GM18909 (cell line): ENCODE results near the gene MTAP.
A peak's percentile ranks its signal among the peaks of the same experiment; 100 is the strongest.

ENCODE experiments used
- ATAC-seq: cut with Tn5 transposase; IDR thresholded peaks from one replicate; pipeline ENCODE4 v1.9.1; 2021; ENCODE audit warnings: mild to moderate bottlenecking; ENCODE audit not compliant: unreplicated experiment, poor library complexity

Gene MTAP

DNA sequence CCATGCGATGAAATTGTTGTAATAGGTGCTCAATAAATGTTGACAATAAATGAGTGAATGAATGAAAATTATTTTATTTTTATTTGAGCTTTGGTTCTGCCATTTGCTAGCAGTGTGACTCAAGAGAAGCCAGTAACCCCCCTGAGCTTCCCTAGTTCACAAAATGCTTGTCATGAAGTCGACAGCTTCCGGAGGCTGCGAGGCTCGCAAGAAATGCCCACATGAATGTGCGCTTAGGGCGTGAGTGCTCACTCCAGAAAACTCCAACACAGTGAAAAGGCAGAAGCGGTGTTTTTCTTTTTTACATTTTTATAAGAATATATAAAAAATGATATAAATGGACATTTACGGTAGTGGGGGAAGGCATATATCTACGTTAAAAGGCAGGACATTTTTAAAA, 165.3 kb downstream of the MTAP start:
- no peak for ATAC-seq

DNA sequence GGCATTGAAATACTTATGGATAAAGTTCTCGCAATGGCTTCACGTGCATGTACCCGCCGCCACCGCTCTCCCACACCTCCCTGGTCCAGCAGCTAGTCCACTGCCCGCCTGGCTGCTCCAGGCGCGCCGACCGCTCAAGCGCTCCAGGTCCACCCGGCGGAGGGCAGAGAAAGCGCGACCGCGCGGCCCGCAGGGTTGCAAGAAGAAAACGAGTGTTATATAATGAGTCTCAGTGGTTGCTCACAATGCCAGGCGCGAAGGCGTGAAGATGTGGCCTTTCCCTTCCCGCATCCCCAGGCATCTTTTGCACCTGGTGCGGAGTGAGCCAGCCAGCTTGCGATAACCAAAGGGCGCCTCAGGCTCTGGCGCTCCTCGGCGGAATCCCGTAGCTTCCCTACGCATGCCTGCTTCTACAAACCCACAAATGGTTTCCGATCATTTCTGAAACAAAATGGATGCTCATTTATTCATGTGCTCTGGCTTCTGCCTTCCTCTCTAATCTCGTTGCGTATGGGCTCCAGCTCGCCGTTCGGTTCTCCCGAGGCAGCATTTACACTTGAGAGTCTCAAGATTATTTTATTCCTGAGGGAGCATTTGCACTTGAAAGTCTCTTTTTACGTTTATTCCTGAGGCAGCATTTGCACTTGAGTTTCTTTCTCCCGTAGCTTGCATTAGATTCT, 166.0 kb downstream of the MTAP start:
- ATAC-seq: no peak

DNA sequence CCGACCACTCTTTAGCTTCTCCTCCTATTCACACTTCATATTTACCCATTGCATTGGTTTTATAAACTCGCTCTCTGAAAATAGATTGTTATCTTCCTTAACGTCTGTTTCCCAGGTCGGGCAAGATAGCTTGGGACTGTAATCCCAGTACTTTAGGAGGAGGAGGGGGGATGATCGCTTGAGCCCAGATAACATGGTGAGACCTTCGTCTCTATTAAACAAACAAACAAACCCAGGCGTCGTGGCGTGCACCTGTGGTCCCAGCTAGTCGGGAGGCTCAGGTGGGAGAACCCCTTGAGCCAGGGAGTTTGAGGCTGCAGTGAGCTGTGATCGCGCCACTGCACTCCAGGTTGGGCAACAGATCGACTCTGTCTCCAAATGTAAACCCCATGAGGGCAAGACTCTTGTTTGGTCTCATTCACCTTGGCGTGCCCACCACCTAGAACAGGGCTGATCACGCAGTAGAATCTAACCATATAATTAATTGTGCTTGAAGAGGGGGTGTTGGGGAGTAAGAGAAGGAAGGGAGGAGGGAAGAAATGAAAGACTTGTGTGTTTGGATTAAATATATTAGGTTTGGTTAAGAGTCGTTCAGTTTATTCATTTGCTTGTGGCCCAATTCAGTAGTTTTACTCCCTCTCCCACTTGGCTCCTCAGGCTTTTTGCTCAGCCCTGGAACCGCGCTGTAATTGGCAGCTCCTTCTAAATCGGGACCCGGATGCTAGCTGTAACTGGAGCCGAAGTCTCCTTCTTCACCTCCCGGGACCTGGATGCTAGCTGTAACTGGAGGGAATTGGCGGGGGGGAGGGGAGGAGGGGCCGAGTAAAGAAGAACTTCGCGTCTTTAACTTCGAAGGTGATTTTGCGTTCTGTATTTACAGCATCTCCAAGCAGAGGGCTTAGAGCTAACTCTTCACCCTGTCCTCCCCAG, 166.8 kb downstream of the MTAP start:
- no peak for ATAC-seq

DNA sequence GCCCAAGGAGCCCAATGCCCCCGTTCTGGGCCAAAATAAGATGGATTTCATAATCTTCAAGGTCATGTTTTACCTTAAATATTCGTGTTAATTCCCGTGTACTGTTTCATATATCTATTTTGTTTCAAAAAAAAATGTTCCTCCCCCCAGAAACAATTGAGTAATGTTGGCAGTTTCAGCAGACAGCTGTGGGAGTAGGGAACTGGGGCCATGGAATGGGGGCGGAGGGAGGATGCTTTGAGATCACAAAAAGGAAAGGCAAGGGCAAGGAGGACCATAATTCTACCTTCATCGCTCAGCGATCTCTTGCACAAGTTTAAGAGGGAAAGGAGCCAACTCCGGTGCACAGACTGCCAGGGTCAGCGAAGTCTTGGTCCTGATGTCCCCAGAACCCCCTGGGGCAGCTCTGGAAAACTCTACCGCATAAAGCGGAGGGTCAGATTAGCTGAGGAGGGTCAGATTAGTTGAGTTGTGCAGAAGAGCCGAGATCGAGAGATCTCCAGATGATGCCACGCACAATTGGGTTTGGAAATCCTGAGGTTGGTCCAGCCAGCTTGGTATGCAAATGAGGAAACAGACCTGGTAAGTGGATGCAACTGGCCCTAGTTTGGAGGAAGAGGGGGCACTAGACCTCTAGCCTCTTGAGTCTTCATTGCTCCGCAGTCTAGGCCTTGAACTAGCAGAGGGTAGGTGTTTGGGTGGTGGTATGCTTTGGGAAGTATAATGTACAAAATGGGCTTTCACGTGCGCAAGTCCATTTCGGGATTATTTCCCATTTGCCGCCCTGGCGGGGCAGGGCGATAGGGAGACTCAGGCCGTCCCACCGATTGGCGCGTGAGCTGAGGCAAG, 167.7 kb downstream of the MTAP start:
- no peak for ATAC-seq

DNA sequence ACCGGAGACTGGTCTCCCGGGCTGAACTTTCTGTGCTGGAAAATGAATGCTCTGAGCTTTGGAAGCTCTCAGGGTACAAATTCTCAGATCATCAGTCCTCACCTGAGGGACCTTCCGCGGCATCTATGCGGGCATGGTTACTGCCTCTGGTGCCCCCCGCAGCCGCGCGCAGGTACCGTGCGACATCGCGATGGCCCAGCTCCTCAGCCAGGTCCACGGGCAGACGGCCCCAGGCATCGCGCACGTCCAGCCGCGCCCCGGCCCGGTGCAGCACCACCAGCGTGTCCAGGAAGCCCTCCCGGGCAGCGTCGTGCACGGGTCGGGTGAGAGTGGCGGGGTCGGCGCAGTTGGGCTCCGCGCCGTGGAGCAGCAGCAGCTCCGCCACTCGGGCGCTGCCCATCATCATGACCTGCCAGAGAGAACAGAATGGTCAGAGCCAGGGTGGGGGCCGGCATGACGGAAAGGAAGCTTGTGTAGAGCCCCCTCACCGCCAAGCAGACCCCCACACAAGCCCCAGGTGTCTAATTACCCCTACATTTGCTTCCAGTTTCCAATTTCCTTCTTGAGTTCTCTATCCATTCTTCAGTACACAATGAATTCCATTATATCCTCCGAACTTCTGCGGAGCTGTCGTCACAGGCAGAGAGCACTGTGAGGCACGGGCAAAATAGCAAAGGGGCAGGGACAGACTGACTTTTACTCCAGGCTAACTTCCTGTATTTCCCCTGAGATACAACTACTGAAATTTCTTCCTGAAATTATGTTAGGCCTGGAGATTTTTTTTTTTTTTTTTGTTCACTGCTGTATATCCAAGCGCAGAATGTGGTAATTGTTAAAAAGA, 168.6 kb downstream of the MTAP start:
- ATAC-seq: no peak

DNA sequence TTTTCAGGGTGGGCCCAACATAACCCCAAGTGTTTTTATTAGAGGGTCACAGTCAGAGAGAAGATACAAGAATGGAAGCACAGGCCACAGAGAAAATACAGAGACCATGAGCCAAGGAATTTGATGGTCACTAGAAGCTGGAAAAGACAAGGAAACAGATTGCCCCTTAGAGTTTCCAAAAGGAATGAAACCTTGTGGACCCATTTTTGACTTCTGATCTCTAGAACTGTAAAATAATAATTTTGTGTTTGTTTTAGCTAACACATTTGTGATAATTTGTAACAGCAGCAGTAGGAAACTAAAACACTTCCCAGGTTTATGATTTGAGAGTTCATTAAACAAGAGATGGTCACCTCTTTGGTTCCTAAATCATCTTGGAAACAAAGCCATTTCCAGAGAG, 169.9 kb downstream of the MTAP start:
- ATAC-seq: no peak

DNA sequence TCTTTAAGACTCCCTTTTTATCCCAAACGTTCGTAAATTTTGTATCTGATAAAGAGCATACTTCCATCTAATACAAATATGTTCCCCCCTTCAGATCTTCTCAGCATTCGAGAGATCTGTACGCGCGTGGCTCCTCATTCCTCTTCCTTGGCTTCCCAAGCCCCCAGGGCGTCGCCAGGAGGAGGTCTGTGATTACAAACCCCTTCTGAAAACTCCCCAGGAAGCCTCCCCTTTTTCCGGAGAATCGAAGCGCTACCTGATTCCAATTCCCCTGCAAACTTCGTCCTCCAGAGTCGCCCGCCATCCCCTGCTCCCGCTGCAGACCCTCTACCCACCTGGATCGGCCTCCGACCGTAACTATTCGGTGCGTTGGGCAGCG, 171.9 kb downstream of the MTAP start:
- ATAC-seq: no peak

DNA sequence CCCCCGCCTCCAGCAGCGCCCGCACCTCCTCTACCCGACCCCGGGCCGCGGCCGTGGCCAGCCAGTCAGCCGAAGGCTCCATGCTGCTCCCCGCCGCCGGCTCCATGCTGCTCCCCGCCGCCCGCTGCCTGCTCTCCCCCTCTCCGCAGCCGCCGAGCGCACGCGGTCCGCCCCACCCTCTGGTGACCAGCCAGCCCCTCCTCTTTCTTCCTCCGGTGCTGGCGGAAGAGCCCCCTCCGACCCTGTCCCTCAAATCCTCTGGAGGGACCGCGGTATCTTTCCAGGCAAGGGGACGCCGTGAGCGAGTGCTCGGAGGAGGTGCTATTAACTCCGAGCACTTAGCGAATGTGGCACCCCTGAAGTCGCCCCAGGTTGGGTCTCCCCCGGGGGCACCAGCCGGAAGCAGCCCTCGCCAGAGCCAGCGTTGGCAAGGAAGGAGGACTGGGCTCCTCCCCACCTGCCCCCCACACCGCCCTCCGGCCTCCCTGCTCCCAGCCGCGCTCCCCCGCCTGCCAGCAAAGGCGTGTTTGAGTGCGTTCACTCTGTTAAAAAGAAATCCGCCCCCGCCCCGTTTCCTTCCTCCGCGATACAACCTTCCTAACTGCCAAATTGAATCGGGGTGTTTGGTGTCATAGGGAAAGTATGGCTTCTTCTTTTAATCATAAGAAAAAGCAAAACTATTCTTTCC, 172.4 kb downstream of the MTAP start:
- peak; percentile 73 for ATAC-seq

DNA sequence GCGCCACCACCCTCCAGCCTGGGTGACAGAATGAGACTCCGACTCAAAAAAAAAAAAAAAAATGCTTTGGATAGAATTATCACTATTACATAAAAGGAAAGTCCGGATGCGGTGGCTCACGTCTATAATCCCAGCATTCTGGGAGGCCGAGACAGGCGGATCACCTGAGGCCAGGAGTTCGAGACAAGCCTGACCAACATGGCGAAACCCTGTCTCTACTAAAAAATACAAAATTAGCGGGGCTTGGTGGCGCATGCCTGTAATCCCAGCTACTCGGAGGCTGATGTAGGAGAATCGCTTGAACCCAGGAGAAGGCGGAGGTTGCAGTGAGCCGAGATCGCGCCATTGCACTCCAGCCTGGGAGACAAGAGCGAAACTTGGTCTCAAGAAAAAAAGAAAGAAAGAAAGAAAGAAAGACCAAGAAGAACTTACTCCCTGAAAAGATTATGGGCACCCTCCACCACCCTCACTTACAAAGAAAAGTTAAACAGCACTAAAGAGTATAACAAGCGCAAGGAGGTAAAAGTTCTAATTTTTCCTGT, 174.0 kb downstream of the MTAP start:
- no peak for ATAC-seq

DNA sequence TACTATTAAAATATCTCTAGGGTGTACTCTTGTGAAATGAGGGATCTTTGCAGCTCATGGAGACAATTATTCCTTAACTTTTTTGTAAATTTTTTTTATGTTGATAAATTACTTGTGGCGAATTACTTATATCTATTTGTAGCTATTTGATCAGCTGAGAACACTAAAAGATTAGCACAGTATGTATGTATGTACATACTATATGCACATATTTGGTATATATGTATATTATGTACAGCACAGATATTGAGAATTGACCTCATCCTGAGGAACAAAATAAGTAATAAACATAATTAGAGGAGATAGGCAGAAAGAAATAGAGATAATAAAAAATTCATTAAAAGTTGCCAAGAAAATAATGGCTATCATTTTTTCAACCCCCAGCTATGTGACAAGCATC, 180.0 kb downstream of the MTAP start:
- ATAC-seq: no peak

DNA sequence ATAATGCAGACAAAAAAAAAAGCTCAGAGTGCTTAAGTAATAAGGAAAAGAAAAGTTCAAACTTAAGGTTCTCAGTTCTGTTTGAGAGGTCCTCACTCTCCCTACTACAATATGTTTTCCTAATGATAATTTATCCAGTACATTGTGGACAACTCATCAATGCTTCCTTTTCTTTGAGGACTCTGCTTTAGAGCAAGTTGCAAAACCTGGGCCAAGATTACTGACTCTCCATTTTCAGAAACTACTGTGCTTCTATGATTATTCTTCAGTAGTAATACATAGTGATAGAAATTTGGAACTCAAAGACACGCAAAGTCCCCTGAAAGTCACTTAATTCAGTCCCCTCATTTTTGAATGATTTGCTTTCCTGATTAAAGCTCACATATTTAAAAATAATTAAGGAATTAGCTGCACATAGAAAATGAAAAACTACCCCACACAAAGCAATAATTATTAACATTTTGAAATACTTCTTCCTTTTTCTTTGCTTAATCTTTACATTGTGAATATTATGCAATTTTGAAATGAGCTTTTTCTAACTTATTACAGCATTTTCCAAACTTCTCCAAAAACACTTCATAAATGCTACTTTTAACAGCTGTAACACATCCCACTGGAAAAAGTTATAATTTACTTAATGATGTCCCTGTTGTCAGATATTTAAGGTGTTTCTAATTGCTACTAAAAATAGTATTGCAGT, 180.6 kb downstream of the MTAP start:
- no peak for ATAC-seq

DNA sequence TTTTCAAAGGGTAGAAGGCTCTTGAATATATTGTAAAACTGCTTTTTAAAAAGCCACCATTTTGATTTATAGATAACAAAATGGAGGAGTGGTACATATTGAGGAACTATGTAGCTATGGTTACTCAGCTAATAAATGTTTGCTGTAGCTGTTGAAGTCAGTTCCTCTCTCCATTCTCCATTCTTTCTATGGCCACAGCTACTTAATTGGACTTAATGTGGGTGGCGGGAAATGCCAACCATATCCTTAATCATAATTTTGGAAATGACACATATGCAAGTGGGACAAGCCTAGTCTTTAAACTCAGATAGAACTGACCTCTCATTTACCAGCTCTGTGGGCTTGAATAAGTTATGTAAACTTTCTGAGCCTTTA, 181.1 kb downstream of the MTAP start:
- no peak for ATAC-seq

DNA sequence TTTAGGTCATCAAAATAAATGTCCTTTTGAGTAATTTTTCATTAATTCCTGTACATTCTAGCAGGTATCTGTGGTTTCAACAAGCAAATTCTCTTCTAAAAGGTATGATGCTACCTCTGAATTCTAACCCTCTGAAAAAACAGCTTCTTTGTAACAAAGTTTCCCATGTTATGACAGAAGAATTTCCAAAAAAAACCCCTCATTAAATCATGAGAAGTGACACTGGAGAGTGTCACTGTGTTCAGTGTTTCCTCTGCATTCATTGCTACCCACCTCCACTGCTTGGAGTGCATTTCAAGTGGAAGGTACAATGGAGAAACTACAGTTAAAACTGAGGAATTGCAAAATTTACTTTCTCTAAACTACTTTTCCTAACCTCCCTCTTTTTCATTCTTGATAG, 181.7 kb downstream of the MTAP start:
- no peak for ATAC-seq

DNA sequence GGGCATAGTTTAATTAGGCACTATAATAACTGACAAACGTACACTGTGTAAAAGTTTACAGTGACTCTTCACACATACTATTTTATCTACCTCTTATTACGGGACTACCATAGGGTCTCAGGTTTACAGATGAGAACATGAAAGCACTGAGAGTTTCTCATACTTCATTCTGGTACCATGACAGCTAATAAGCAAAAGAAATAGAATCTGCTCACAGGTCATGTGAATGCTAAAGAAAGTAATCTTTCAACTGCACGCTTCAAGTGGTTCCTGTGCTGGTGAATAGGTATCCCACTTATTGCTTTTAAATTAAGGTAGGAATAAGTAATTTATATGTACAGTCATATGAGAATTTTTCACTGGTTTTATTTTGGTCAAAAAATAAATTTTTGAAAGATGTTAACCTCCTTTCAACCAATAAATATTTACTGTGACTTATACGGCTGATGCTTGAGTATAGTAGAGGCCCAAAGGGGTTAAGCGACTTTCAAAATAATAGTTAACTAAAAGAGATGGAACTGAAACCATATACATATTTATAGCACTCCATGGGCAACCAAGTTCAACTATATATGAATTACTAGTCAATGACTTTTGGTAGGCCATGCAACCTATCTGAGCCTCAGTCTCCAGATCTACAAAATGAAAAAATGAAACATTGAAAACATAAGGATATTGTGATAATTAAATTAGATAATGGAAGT, 183.7 kb downstream of the MTAP start:
- peak; percentile 80 for ATAC-seq
